Measurements from ENCODE around the gene NAP1L4.

Gene NAP1L4

DNA sequence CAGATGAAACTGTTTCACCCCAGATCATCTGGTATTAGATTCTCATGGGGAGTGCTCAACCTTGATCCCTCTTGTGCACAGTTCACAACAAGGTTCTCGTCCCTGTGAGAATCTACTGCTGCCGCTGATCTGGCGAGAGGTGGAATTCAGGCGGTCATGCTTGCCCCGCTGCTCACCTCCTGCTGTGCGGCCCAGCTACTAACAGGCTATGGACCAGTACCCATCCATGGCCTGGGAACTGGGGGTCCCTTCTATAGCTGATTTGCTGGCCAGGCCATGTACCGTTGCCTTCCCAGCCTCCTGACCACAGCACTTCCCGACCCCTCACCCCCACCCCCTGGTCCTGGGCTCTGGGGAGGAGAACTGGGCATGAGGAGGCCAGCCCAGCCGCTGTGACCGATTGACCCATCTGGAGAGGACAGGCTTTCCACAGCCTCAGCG lies 65.5 kb downstream of the NAP1L4 start:
- TF ChIP-seq, protein P1, sequence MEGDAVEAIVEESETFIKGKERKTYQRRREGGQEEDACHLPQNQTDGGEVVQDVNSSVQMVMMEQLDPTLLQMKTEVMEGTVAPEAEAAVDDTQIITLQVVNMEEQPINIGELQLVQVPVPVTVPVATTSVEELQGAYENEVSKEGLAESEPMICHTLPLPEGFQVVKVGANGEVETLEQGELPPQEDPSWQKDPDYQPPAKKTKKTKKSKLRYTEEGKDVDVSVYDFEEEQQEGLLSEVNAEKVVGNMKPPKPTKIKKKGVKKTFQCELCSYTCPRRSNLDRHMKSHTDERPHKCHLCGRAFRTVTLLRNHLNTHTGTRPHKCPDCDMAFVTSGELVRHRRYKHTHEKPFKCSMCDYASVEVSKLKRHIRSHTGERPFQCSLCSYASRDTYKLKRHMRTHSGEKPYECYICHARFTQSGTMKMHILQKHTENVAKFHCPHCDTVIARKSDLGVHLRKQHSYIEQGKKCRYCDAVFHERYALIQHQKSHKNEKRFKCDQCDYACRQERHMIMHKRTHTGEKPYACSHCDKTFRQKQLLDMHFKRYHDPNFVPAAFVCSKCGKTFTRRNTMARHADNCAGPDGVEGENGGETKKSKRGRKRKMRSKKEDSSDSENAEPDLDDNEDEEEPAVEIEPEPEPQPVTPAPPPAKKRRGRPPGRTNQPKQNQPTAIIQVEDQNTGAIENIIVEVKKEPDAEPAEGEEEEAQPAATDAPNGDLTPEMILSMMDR (IDR thresholded peaks at IDR 0.05; ENCODE audit: low read depth, low read length), result no peak
- TF ChIP-seq MAX (IDR thresholded peaks at IDR 0.05; ENCODE audit: low read depth, low read length), result no peak
- TF ChIP-seq MYC (IDR thresholded peaks at IDR 0.05; ENCODE audit: low read depth, low read length), result no peak
- TF ChIP-seq POLR2A (IDR thresholded peaks at IDR 0.05; ENCODE audit: extremely low read depth, insufficient read length), result no peak
- DNase-seq (ENCODE audit: low read depth), result no peak
- no peak overlapping the region for H3K4me3 ChIP-seq (ENCODE audit: low read depth, low read length)

GRCh38 chr11:2924821-2925675 lies 67.1 kb downstream of the NAP1L4 start:
- TF ChIP-seq POLR2A (IDR thresholded peaks at IDR 0.05; ENCODE audit: extremely low read depth, insufficient read length), result no peak
- TF ChIP-seq, protein P1 (IDR thresholded peaks at IDR 0.05; ENCODE audit: low read depth, low read length), result no peak
- no peak for TF ChIP-seq MAX (IDR thresholded peaks at IDR 0.05; ENCODE audit: low read depth, low read length)
- TF ChIP-seq MYC (IDR thresholded peaks at IDR 0.05; ENCODE audit: low read depth, low read length), result no peak
- H3K4me3 ChIP-seq (ENCODE audit: low read depth, low read length), result no peak overlapping the region
- no peak for DNase-seq (ENCODE audit: low read depth)

DNA sequence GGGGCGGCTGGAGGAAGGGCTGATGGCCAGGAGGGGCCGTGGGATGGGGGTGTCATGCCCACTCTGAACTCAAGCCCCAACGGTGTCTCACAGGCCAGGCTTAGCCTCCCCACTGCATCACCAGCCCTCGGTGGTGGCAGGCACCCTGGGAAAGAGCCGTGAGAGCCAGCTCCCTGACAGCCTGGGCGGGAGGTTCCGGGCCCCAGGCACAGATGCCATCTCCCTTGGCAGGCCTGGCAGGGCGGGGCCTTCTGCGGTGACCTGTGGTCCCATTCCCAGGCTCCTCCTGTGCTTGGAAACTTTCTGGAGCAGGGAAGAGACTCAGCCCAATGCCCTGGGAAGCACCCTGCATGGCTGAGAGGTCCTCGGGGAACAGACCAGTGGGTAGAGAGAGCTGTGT lies 67.7 kb downstream of the NAP1L4 start:
- no peak for DNase-seq (ENCODE audit: low read depth)
- TF ChIP-seq POLR2A (IDR thresholded peaks at IDR 0.05; ENCODE audit: extremely low read depth, insufficient read length) (no peak), MAX (IDR thresholded peaks at IDR 0.05; ENCODE audit: low read depth, low read length) (no peak)

DNA sequence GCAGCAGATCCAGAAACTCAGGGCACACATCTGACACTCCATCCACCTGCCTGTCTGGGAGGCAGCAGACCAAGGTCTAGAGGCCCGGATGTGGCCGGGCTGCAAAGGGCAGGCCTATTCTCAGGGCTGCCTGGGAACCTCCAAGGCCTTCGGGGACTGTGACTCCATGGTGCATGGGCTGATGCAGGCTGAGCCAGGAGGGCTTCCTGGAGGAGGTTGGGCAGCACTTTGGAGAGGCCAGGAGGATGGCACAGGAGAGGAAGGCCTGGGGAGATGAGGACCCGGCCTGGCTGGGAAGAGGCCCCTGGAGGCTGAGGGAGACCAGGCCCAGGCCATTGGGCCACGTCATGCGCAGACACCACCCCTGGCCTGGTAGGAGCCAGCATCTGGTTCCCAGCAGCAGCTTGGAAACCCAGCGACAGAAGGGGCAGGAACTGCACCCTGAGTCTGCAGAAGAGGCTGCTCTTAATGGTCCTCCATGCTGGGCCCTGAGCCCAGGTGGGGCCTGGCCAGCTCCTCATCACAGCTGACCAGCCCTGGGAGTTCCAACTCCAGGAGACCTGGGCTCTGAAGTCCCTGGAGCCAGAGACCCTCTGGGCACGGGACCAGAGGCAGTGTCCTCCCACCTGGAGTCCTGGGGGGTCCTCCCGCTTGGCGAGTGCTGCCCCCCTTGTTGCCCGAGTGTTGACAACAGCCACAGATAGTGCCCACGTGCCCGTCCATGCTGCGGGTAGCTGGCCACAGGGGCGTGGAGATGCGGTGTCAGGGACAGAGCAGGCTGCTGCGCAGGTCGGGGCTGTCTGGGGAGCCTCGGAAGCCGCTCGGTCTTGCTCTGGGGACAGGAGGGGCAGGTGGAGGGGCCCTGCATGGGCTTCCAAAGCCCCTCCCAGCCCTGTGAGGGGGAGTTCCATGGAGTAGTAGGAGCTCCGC lies 68.4 kb downstream of the NAP1L4 start:
- no peak overlapping the region for H3K4me3 ChIP-seq (ENCODE audit: low read depth, low read length)
- TF ChIP-seq POLR2A (IDR thresholded peaks at IDR 0.05; ENCODE audit: extremely low read depth, insufficient read length) (no peak), MYC (IDR thresholded peaks at IDR 0.05; ENCODE audit: low read depth, low read length) (no peak), MAX (IDR thresholded peaks at IDR 0.05; ENCODE audit: low read depth, low read length) (no peak)
- TF ChIP-seq, protein P1 (IDR thresholded peaks at IDR 0.05; ENCODE audit: low read depth, low read length), result no peak
- DNase-seq (ENCODE audit: low read depth), result no peak

More for the DNA sequence above, 67.7 kb downstream of the NAP1L4 start:
- no peak overlapping the region for H3K4me3 ChIP-seq (ENCODE audit: low read depth, low read length)

- TF ChIP-seq MAX (IDR thresholded peaks at IDR 0.05; ENCODE audit: low read depth, low read length) (no peak), POLR2A (IDR thresholded peaks at IDR 0.05; ENCODE audit: extremely low read depth, insufficient read length) (no peak), MYC (IDR thresholded peaks at IDR 0.05; ENCODE audit: low read depth, low read length) (no peak)
- TF ChIP-seq, protein P1 (IDR thresholded peaks at IDR 0.05; ENCODE audit: low read depth, low read length), result no peak
- DNase-seq (ENCODE audit: low read depth), result no peak
- no peak overlapping the region for H3K4me3 ChIP-seq (ENCODE audit: low read depth, low read length)
Measured at GRCh38 chr11:2922655-2923054, 69.5 kb downstream of the NAP1L4 start.
